HepG2 (cell line): Measurements from ENCODE around the gene UBE2M. TPM values are rescaled to one million over a fixed set of nuclear protein-coding genes. Genes with fewer than 3 reads are reported as not detected.

Experiments used
- FOXC1 ChIP-seq: sonication (generic); formaldehyde crosslinking; IDR thresholded peaks from 2 replicates; pipeline ENCODE4 v1.8.0; 2022; ENCODE audit warnings: mild to moderate bottlenecking, missing genetic modification reagents, borderline replicate concordance
- ISL2 ChIP-seq: sonication (generic); formaldehyde crosslinking; IDR thresholded peaks from 2 replicates; pipeline ENCODE4 v1.5.0; 2020; ENCODE audit warnings: missing genetic modification reagents
- MIER3 ChIP-seq: IDR thresholded peaks from 2 replicates; pipeline ENCODE4 v1.6.1; 2016; ENCODE audit warnings: missing compliant biosample characterization, borderline replicate concordance
- MIXL1 ChIP-seq: IDR thresholded peaks from 2 replicates; pipeline ENCODE4 v1.6.1; 2016
- NCOA2 ChIP-seq: sonication (generic); formaldehyde crosslinking; IDR thresholded peaks from 2 replicates; pipeline ENCODE4 v1.8.0; 2022; ENCODE audit warnings: inconsistent platforms
- PHF20 ChIP-seq: sonication (generic); formaldehyde crosslinking; IDR thresholded peaks from 2 replicates; pipeline ENCODE4 v1.5.0; 2020; ENCODE audit warnings: mild to moderate bottlenecking, missing genetic modification reagents
- ZNF354B ChIP-seq: sonication (generic); formaldehyde crosslinking; IDR thresholded peaks from 2 replicates; pipeline ENCODE4 v1.8.0; 2022; ENCODE audit warnings: mild to moderate bottlenecking, missing genetic modification reagents
- ZZZ3 ChIP-seq: sonication (generic); formaldehyde crosslinking; IDR thresholded peaks from 2 replicates; pipeline ENCODE4 v1.4.0; 2020; ENCODE audit warnings: missing genetic modification reagents, mild to moderate bottlenecking, borderline replicate concordance
- polyA plus RNA-seq, 8 experiments: library from polyadenylated mRNA; depleted of rRNA in 3 of 8; stranded (reverse) in 7 of 8; unstranded in 1 of 8; fragments of >200 nt; fragmentation: Illumina TruSeq in 4 of 8; extraction: Trizol in 4 of 8; gene quantifications; 2 replicates each; pipeline versions ENCODE4 v1.2.1 to v1.2.3, GENCODE V29; 2011 to 2016; ENCODE audit warnings: low read depth in 4 of 8, missing spikeins in 1 of 8, mixed read lengths in 1 of 8; ENCODE audit not compliant: insufficient read depth in 1 of 8
- total RNA-seq, 5 experiments: library from RNA; depleted of rRNA; stranded (reverse); fragments of >200 nt; fragmentation: Illumina TruSeq; extraction: Trizol; gene quantifications; 2 replicates each; pipeline ENCODE4 v1.2.3, GENCODE V29; 2016; ENCODE audit warnings: low read depth in 1 of 5
- TF ChIP-seq, protein P1 (sequence below): IDR thresholded peaks from 2 replicates; pipeline ENCODE4 v1.4.0; 2020; ENCODE audit warnings: mild to moderate bottlenecking, missing genetic modification reagents
- TF ChIP-seq, protein P2 (sequence below): sonication (generic); IDR thresholded peaks from 2 replicates; pipeline ENCODE4 v1.6.1; 2016; ENCODE audit warnings: low read depth, borderline replicate concordance
- TF ChIP-seq, protein P3 (sequence below): sonication (generic); formaldehyde crosslinking; IDR thresholded peaks from 2 replicates; pipeline ENCODE4 v1.8.0; 2022; ENCODE audit warnings: low read depth, missing genetic modification reagents
- TF ChIP-seq, protein P4 (sequence below): sonication (generic); formaldehyde crosslinking; IDR thresholded peaks from 2 replicates; pipeline ENCODE4 v1.5.0; 2020; ENCODE audit warnings: mild to moderate bottlenecking, missing genetic modification reagents
- TF ChIP-seq, protein P5 (sequence below): sonication (generic); formaldehyde crosslinking; IDR thresholded peaks from 2 replicates; pipeline ENCODE4 v1.8.0; 2022; ENCODE audit warnings: mild to moderate bottlenecking, missing genetic modification reagents
- TF ChIP-seq, protein P6 (sequence below): sonication (generic); formaldehyde crosslinking; IDR thresholded peaks from 2 replicates; pipeline ENCODE4 v1.8.1; 2023; ENCODE audit warnings: missing genetic modification reagents, inconsistent platforms, borderline replicate concordance
- TF ChIP-seq, protein P7 (sequence below): sonication (generic); formaldehyde crosslinking; IDR thresholded peaks from 2 replicates; pipeline ENCODE4 v1.4.0; 2020; ENCODE audit warnings: mild to moderate bottlenecking, missing genetic modification reagents

The UBE2M gene
- total and polyA plus RNA-seq, 2 of the 13 experiments (the other 11 are each of a cell fraction or from before 2014, with no cell fraction given), result 36.2 to 50.3 TPM

DNA sequence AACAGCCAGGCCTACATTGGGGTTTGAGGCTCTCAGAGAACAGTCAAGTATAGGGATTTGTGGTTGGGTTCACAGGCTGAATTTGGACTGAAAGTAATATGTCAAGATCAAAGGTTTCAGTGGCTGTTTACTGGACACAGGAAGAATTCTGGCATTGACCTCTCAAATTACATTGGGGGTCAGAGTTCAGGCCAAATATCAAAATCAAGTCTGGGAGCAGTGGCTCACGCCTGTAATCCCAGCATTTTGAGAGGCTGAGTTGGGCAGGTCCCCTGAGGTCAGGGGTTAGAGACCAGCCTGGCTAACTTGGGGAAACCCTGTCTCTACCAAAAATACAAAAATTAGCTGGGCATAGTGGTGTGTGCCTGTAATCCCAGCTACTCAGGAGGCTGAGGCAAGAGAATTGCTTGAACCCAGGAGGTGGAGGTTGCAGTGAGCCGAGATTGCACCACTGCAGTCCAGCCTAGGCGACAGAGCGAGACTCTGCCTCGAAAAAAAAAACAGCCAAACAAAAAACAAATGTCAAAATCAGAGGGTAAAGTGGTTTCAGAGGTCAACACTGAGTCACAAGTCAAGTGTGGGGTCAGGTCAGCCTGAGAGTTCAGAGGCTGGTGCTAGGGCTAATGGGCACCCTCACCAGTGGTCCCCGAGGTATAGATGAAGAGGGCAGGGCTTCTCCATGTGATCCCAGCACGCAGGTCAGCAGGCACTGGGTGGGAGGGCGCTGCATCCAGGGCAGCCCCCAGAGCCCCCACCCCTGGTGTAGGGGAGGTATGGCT lies 48.1 kb downstream of the UBE2M start (continued):
- TF ChIP-seq, protein P1, sequence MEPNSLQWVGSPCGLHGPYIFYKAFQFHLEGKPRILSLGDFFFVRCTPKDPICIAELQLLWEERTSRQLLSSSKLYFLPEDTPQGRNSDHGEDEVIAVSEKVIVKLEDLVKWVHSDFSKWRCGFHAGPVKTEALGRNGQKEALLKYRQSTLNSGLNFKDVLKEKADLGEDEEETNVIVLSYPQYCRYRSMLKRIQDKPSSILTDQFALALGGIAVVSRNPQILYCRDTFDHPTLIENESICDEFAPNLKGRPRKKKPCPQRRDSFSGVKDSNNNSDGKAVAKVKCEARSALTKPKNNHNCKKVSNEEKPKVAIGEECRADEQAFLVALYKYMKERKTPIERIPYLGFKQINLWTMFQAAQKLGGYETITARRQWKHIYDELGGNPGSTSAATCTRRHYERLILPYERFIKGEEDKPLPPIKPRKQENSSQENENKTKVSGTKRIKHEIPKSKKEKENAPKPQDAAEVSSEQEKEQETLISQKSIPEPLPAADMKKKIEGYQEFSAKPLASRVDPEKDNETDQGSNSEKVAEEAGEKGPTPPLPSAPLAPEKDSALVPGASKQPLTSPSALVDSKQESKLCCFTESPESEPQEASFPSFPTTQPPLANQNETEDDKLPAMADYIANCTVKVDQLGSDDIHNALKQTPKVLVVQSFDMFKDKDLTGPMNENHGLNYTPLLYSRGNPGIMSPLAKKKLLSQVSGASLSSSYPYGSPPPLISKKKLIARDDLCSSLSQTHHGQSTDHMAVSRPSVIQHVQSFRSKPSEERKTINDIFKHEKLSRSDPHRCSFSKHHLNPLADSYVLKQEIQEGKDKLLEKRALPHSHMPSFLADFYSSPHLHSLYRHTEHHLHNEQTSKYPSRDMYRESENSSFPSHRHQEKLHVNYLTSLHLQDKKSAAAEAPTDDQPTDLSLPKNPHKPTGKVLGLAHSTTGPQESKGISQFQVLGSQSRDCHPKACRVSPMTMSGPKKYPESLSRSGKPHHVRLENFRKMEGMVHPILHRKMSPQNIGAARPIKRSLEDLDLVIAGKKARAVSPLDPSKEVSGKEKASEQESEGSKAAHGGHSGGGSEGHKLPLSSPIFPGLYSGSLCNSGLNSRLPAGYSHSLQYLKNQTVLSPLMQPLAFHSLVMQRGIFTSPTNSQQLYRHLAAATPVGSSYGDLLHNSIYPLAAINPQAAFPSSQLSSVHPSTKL (CRISPR knock-in tag), result no peak; the same call in 1 of the 2 replicates
- TF ChIP-seq, protein P2, sequence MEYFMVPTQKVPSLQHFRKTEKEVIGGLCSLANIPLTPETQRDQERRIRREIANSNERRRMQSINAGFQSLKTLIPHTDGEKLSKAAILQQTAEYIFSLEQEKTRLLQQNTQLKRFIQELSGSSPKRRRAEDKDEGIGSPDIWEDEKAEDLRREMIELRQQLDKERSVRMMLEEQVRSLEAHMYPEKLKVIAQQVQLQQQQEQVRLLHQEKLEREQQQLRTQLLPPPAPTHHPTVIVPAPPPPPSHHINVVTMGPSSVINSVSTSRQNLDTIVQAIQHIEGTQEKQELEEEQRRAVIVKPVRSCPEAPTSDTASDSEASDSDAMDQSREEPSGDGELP, result no peak
- TF ChIP-seq ZZZ3 (CRISPR knock-in tag) (no peak), FOXC1 (CRISPR knock-in tag) (no peak), NCOA2 (CRISPR knock-in tag) (peak; percentile 43), ZNF354B (CRISPR knock-in tag) (no peak), MIXL1 (CRISPR knock-in tag) (no peak), ISL2 (CRISPR knock-in tag) (no peak), PHF20 (CRISPR knock-in tag) (0 out of 2 replicates have a peak, but pooled peaks have one; percentile 24), MIER3 (CRISPR knock-in tag) (no peak)
- TF ChIP-seq, protein P3, sequence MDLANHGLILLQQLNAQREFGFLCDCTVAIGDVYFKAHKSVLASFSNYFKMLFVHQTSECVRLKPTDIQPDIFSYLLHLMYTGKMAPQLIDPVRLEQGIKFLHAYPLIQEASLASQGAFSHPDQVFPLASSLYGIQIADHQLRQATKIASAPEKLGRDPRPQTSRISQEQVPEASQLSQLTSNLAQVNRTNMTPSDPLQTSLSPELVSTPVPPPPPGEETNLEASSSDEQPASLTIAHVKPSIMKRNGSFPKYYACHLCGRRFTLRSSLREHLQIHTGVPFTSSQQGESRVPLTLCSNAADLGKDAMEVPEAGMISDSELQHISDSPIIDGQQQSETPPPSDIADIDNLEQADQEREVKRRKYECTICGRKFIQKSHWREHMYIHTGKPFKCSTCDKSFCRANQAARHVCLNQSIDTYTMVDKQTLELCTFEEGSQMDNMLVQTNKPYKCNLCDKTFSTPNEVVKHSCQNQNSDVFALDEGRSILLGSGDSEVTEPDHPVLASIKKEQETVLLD (CRISPR knock-in tag), result no peak
- TF ChIP-seq, protein P4, sequence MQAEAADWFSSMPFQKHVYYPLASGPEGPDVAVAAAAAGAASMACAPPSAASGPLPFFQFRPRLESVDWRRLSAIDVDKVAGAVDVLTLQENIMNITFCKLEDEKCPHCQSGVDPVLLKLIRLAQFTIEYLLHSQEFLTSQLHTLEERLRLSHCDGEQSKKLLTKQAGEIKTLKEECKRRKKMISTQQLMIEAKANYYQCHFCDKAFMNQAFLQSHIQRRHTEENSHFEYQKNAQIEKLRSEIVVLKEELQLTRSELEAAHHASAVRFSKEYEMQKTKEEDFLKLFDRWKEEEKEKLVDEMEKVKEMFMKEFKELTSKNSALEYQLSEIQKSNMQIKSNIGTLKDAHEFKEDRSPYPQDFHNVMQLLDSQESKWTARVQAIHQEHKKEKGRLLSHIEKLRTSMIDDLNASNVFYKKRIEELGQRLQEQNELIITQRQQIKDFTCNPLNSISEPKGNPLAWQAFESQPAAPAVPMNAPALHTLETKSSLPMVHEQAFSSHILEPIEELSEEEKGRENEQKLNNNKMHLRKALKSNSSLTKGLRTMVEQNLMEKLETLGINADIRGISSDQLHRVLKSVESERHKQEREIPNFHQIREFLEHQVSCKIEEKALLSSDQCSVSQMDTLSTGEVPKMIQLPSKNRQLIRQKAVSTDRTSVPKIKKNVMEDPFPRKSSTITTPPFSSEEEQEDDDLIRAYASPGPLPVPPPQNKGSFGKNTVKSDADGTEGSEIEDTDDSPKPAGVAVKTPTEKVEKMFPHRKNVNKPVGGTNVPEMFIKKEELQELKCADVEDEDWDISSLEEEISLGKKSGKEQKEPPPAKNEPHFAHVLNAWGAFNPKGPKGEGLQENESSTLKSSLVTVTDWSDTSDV (CRISPR knock-in tag), result no peak
- TF ChIP-seq, protein P5, sequence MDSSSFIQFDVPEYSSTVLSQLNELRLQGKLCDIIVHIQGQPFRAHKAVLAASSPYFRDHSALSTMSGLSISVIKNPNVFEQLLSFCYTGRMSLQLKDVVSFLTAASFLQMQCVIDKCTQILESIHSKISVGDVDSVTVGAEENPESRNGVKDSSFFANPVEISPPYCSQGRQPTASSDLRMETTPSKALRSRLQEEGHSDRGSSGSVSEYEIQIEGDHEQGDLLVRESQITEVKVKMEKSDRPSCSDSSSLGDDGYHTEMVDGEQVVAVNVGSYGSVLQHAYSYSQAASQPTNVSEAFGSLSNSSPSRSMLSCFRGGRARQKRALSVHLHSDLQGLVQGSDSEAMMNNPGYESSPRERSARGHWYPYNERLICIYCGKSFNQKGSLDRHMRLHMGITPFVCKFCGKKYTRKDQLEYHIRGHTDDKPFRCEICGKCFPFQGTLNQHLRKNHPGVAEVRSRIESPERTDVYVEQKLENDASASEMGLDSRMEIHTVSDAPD (CRISPR knock-in tag), result no peak
- TF ChIP-seq, protein P6, sequence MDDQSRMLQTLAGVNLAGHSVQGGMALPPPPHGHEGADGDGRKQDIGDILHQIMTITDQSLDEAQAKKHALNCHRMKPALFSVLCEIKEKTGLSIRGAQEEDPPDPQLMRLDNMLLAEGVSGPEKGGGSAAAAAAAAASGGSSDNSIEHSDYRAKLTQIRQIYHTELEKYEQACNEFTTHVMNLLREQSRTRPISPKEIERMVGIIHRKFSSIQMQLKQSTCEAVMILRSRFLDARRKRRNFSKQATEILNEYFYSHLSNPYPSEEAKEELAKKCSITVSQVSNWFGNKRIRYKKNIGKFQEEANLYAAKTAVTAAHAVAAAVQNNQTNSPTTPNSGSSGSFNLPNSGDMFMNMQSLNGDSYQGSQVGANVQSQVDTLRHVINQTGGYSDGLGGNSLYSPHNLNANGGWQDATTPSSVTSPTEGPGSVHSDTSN (CRISPR knock-in tag), result no peak
- TF ChIP-seq, protein P7, sequence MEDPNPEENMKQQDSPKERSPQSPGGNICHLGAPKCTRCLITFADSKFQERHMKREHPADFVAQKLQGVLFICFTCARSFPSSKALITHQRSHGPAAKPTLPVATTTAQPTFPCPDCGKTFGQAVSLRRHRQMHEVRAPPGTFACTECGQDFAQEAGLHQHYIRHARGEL (CRISPR knock-in tag), result no peak
